Measurements from ENCODE around the gene ATP8A2.

ATP8A2 gene

DNA sequence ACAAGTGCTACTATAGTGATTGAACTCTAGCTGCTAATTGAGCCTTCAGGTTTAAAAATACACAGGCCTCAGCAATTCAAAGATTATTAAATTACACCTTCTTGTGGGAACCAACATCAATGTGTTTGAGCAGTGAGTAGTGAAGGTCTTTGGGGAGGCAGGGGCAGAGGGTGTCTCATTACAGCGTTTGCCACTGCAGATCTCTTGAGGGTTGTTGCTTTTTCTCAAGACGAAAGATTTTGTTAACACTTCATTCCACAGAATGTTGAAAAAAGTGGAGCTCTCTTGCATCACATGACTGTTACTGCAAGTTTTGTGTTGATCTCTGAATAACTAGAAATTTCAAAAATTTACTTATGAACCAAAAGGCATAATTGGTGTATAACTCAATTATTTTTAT is 253.6 kb downstream of the ATP8A2 start:
- H3K4me2 ChIP-seq (ENCODE audit: low read length, poor library complexity, severe bottlenecking) = no peak overlapping the region
- H3K14ac ChIP-seq (ENCODE audit: low read length in 2 of 2) = no peak overlapping the region
- H3K9me3 ChIP-seq (ENCODE audit: control insufficient read depth, low read length) = no peaks in the 10 kb centered on the region
- H2BK15ac ChIP-seq (ENCODE audit: low read depth, poor library complexity, severe bottlenecking) = no peak overlapping the region
- H3K4me3 ChIP-seq (ENCODE audit: insufficient read depth in 1 of 2, low read depth in 1 of 2, low read length in 2 of 2) = no peak overlapping the region
- no peak overlapping the region for H4K91ac ChIP-seq (ENCODE audit: low read length)
- WGBS = 100% methylated on average over 1 of the region's 2 CpGs
- H2AFZ ChIP-seq (ENCODE audit: low read depth, low read length) = no peak overlapping the region
- no peaks in the 10 kb centered on the region for H3K27me3 ChIP-seq (ENCODE audit: control insufficient read depth in 1 of 2, insufficient read depth in 1 of 2, low read length in 2 of 2)
- H2AK5ac ChIP-seq (ENCODE audit: low read length, severe bottlenecking) = no peak overlapping the region
- DNase-seq = no peak
- no peak overlapping the region for H3K18ac ChIP-seq (ENCODE audit: low read depth in 1 of 2, low read length in 2 of 2)
- no peak overlapping the region for H3K23ac ChIP-seq (ENCODE audit: low read length in 2 of 2)
- no peak overlapping the region for H3K9ac ChIP-seq (ENCODE audit: low read length)
- no peaks in the 10 kb centered on the region for H3K4me1 ChIP-seq (ENCODE audit: control insufficient read depth, insufficient read depth, low read depth, low read length)
- no peak overlapping the region for H3K27ac ChIP-seq (ENCODE audit: low read length, poor library complexity, severe bottlenecking)
- no peaks in the 10 kb centered on the region for H3K36me3 ChIP-seq (ENCODE audit: control insufficient read depth in 1 of 2, insufficient read depth in 2 of 2, low read depth in 1 of 2, low read length in 2 of 2)
- no peak overlapping the region for H2BK5ac ChIP-seq (ENCODE audit: low read depth, low read length, poor library complexity, severe bottlenecking)
- H4K8ac ChIP-seq (ENCODE audit: low read length) = no peak overlapping the region
- no peak overlapping the region for H2BK12ac ChIP-seq (ENCODE audit: low read length in 2 of 2)
- H3K4ac ChIP-seq (ENCODE audit: low read depth in 1 of 2, low read length in 2 of 2) = no peak overlapping the region
- H3K79me1 ChIP-seq (replicated peaks; ENCODE audit: low read length, poor library complexity, severe bottlenecking) = no peaks in the 10 kb centered on the region
- no peak overlapping the region for H2BK120ac ChIP-seq (ENCODE audit: low read depth, low read length)

GRCh38 chr13:25630329-25630900 is 258.6 kb downstream of the ATP8A2 start:
- 84% methylated on average over 5 of the region's 7 CpGs for WGBS
- H3K4me3 ChIP-seq (ENCODE audit: insufficient read depth in 1 of 2, low read depth in 1 of 2, low read length in 2 of 2) = no peak overlapping the region

DNA sequence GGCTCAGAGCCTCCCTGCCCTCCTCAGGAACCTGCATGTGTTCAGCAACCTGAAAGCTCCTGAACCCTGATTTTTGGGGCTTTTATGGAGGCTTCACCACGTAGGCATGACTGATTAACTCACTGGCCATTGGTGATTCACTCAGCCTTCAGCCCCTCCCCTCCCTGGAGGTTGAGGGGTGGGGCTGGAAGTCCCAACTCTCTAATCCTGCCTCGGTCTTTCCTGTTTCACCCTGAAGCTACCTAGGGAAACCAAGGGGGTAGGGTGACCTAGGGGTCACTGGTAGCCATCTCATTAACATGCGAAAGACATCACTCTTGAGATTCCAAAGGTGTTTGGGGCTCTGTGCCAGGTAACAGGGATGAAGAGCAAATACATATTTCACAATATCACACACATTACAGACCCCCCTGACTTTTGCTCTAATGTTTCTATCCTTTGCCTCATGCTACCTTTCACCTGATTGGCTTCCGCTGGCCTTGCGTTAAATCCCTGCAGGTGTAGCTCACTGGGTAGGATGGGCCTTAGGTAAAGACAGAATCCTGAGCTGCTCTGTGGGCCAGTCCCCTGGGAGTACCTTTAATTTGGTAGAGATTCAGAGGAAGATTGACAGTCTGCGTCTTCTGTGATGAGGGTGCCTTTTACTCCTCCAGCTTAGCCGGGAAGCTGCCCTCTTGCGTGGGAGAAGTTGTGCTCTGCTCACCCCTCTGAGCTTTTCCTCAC is 260.6 kb downstream of the ATP8A2 start:
- H2BK15ac ChIP-seq (ENCODE audit: low read depth, poor library complexity, severe bottlenecking) = no peak overlapping the region
- H2AK5ac ChIP-seq (ENCODE audit: low read length, severe bottlenecking) = peak overlapping the region; percentile 74
- no peak overlapping the region for H2BK5ac ChIP-seq (ENCODE audit: low read depth, low read length, poor library complexity, severe bottlenecking)
- H3K14ac ChIP-seq (ENCODE audit: low read length in 2 of 2) = no peak overlapping the region
- H3K18ac ChIP-seq (ENCODE audit: low read depth in 1 of 2, low read length in 2 of 2) = no peak overlapping the region
- WGBS = 88% methylated on average over 6 of the region's 8 CpGs
- H3K9me3 ChIP-seq (ENCODE audit: control insufficient read depth, low read length) = no peaks in the 10 kb centered on the region
- no peak overlapping the region for H2BK12ac ChIP-seq (ENCODE audit: low read length in 2 of 2)
- H3K4ac ChIP-seq (ENCODE audit: low read depth in 1 of 2, low read length in 2 of 2) = no peak overlapping the region
- peaks cover 4% of the 10 kb centered on the region for H3K4me1 ChIP-seq (ENCODE audit: control insufficient read depth, insufficient read depth, low read depth, low read length)
- no peak overlapping the region for H4K91ac ChIP-seq (ENCODE audit: low read length)
- no peak overlapping the region for H2BK120ac ChIP-seq (ENCODE audit: low read depth, low read length)
- H2AFZ ChIP-seq (ENCODE audit: low read depth, low read length) = no peak overlapping the region
- no peak overlapping the region for H3K4me2 ChIP-seq (ENCODE audit: low read length, poor library complexity, severe bottlenecking)
- H3K9ac ChIP-seq (ENCODE audit: low read length) = no peak overlapping the region
- H3K27ac ChIP-seq (ENCODE audit: low read length, poor library complexity, severe bottlenecking) = no peak overlapping the region
- DNase-seq = no peak
- H3K23ac ChIP-seq (ENCODE audit: low read length in 2 of 2) = no peak overlapping the region
- no peak overlapping the region for H4K8ac ChIP-seq (ENCODE audit: low read length)
- H3K79me1 ChIP-seq (replicated peaks; ENCODE audit: low read length, poor library complexity, severe bottlenecking) = no peaks in the 10 kb centered on the region
- no peaks in the 10 kb centered on the region for H3K36me3 ChIP-seq (ENCODE audit: control insufficient read depth in 1 of 2, insufficient read depth in 2 of 2, low read depth in 1 of 2, low read length in 2 of 2)
- no peak overlapping the region for H3K4me3 ChIP-seq (ENCODE audit: insufficient read depth in 1 of 2, low read depth in 1 of 2, low read length in 2 of 2)
- H3K27me3 ChIP-seq (ENCODE audit: control insufficient read depth in 1 of 2, insufficient read depth in 1 of 2, low read length in 2 of 2) = no peaks in the 10 kb centered on the region

More at GRCh38 chr13:25630329-25630900, 258.6 kb downstream of the ATP8A2 start:
- H3K4me1 ChIP-seq (ENCODE audit: control insufficient read depth, insufficient read depth, low read depth, low read length) = peaks cover 3% of the 10 kb centered on the region
- H3K27ac ChIP-seq (ENCODE audit: low read length, poor library complexity, severe bottlenecking) = no peak overlapping the region
- no peak overlapping the region for H2BK12ac ChIP-seq (ENCODE audit: low read length in 2 of 2)
- H4K91ac ChIP-seq (ENCODE audit: low read length) = no peak overlapping the region
- no peaks in the 10 kb centered on the region for H3K9me3 ChIP-seq (ENCODE audit: control insufficient read depth, low read length)
- H4K8ac ChIP-seq (ENCODE audit: low read length) = no peak overlapping the region
- no peak overlapping the region for H3K18ac ChIP-seq (ENCODE audit: low read depth in 1 of 2, low read length in 2 of 2)
- no peak overlapping the region for H2BK5ac ChIP-seq (ENCODE audit: low read depth, low read length, poor library complexity, severe bottlenecking)
- no peak overlapping the region for H2AK5ac ChIP-seq (ENCODE audit: low read length, severe bottlenecking)
- H2AFZ ChIP-seq (ENCODE audit: low read depth, low read length) = no peak overlapping the region
- DNase-seq = no peak
- no peak overlapping the region for H2BK120ac ChIP-seq (ENCODE audit: low read depth, low read length)
- H3K4ac ChIP-seq (ENCODE audit: low read depth in 1 of 2, low read length in 2 of 2) = no peak overlapping the region
- no peak overlapping the region for H3K4me2 ChIP-seq (ENCODE audit: low read length, poor library complexity, severe bottlenecking)
- H3K9ac ChIP-seq (ENCODE audit: low read length) = no peak overlapping the region
- H3K36me3 ChIP-seq (ENCODE audit: control insufficient read depth in 1 of 2, insufficient read depth in 2 of 2, low read depth in 1 of 2, low read length in 2 of 2) = no peaks in the 10 kb centered on the region
- H2BK15ac ChIP-seq (ENCODE audit: low read depth, poor library complexity, severe bottlenecking) = no peak overlapping the region
- no peaks in the 10 kb centered on the region for H3K27me3 ChIP-seq (ENCODE audit: control insufficient read depth in 1 of 2, insufficient read depth in 1 of 2, low read length in 2 of 2)
- H3K14ac ChIP-seq (ENCODE audit: low read length in 2 of 2) = no peak overlapping the region
- H3K23ac ChIP-seq (ENCODE audit: low read length in 2 of 2) = no peak overlapping the region
- no peaks in the 10 kb centered on the region for H3K79me1 ChIP-seq (replicated peaks; ENCODE audit: low read length, poor library complexity, severe bottlenecking)

DNA sequence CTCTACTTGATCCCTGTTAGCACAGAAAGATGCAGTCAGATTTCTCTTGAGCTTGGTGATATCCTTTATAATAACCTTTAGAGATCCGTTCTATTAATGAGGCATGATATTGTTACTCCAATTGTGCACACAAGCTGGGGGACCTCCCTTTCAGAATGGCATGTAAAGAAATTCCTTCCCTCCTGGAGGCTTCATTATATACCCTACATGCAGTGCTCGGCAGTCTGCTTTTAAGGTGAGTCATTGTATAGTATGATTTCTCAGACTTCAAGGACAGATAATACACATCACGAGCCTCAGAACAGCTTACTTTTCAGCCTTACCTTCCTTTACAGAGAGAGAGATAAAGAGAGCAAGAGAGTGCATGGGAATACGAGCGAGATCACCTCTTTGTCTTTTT is 261.3 kb downstream of the ATP8A2 start:
- no peak overlapping the region for H3K4me2 ChIP-seq (ENCODE audit: low read length, poor library complexity, severe bottlenecking)
- no peak overlapping the region for H3K4me3 ChIP-seq (ENCODE audit: insufficient read depth in 1 of 2, low read depth in 1 of 2, low read length in 2 of 2)
- H3K14ac ChIP-seq (ENCODE audit: low read length in 2 of 2) = no peak overlapping the region
- no peak overlapping the region for H2AFZ ChIP-seq (ENCODE audit: low read depth, low read length)
- no peak overlapping the region for H4K91ac ChIP-seq (ENCODE audit: low read length)
- no peaks in the 10 kb centered on the region for H3K27me3 ChIP-seq (ENCODE audit: control insufficient read depth in 1 of 2, insufficient read depth in 1 of 2, low read length in 2 of 2)
- no peak for DNase-seq
- no peaks in the 10 kb centered on the region for H3K9me3 ChIP-seq (ENCODE audit: control insufficient read depth, low read length)
- H2BK5ac ChIP-seq (ENCODE audit: low read depth, low read length, poor library complexity, severe bottlenecking) = no peak overlapping the region
- WGBS = no CpG with 5 or more reads among the region's 5 CpGs
- H2BK120ac ChIP-seq (ENCODE audit: low read depth, low read length) = no peak overlapping the region
- H2BK12ac ChIP-seq (ENCODE audit: low read length in 2 of 2) = no peak overlapping the region
- H3K79me1 ChIP-seq (replicated peaks; ENCODE audit: low read length, poor library complexity, severe bottlenecking) = no peaks in the 10 kb centered on the region
- H3K23ac ChIP-seq (ENCODE audit: low read length in 2 of 2) = no peak overlapping the region
- H3K9ac ChIP-seq (ENCODE audit: low read length) = no peak overlapping the region
- H4K8ac ChIP-seq (ENCODE audit: low read length) = no peak overlapping the region
- H2BK15ac ChIP-seq (ENCODE audit: low read depth, poor library complexity, severe bottlenecking) = no peak overlapping the region
- no peak overlapping the region for H2AK5ac ChIP-seq (ENCODE audit: low read length, severe bottlenecking)
- H3K4me1 ChIP-seq (ENCODE audit: control insufficient read depth, insufficient read depth, low read depth, low read length) = peaks cover 4% of the 10 kb centered on the region
- H3K36me3 ChIP-seq (ENCODE audit: control insufficient read depth in 1 of 2, insufficient read depth in 2 of 2, low read depth in 1 of 2, low read length in 2 of 2) = no peaks in the 10 kb centered on the region
- no peak overlapping the region for H3K18ac ChIP-seq (ENCODE audit: low read depth in 1 of 2, low read length in 2 of 2)
- H3K27ac ChIP-seq (ENCODE audit: low read length, poor library complexity, severe bottlenecking) = no peak overlapping the region
- H3K4ac ChIP-seq (ENCODE audit: low read depth in 1 of 2, low read length in 2 of 2) = no peak overlapping the region
